ENCODE results near the gene EPPIN.

EPPIN gene

DNA sequence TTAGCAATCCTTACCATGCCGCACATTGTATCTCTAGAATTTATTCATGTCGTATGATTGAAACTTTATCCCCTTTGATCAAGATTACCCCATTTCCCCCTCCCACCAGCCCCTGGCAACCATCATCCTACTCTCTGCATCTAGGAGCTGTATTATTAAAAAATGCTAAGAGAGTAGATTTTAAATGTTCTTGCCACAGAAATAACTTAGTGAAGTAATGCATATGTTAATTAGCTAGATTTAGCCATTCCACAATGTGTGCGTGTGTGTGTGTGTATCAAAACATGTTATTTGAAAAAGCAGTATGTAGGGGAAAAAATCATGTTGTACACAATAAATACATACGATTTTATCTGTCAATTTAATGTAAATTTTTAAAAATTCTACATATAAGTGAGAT lies 19.9 kb downstream of the EPPIN start:
- DNase-seq: no peak

DNA sequence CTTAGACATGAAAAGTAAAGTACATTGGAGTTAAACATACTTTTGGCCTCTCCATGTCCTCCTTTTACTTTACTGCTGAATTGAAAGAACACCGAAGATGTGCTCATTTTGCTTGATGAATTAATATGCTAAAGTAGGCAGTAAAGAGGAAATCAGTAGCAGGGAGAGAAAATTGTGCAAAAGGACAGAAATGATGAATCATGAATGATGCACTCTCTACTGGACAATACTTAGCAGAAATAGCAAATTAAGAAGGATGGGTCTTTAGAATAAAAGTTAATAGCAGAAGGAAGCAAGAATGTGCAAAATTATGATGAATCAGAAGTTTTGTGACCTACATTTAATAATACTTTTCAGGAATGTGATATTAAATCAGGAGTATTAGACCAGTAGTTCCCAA lies 23.4 kb downstream of the EPPIN start:
- DNase-seq: no peak

DNA sequence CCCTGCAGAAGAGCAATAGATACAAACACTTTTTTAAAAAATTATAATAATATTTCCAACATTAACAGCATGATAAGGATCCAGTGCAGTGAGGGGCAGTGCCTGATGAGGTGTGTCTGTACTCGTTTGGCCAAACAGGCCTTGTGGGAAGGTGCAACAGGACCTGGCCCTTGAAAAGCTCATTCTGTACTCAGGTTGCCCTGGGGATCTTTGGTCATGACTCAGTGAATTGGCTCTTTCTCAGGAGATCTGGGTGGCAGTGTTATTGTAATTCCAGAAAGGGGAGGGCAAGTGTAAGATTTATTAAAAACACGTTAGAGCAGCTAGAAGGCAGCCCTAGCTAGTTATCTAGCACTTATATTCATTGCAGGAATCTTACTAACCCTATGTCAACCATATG lies 28.9 kb downstream of the EPPIN start:
- DNase-seq: no peak

DNA sequence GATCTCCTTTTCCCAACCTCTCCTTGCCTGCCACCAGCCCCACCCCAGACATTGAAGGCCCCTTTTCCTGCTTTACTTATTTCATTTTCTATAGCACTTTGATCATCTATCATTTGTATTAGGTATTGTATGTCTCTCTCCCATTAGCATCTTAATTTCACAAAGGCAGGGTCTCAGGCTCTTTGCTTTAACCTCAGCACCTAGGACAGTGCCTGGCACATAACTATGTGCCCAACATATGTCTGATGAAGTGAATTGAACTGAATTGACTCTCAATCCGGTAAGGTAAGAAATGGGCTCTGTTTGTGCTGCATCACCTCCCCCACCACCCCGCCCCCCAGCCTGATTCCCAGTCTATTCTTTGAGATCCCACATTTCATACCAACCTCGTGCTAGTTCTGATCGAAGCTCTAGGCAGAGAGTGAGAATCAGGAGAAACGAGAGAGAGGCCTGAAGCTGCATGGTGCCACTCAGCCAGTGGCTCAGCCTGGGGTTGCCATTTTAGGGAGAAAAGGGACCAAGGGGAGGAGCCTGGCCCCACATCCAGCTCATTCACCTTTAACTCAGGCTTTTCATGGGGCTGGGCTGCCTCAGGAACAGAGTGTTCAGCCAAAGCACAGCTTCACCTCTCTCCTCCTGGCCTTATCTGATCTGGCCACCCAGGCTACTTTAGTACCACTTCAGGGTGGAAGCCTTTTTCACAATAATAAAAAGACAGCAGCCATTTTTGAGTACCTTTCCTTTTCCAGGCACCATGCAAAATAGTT lies 31.9 kb downstream of the EPPIN start, which contains the start of gene SPINT3:
SPINT3 (minus strand) TSS at position 476 of the 767 bp plus-strand sequence; CDS start at position 462, 14 bp downstream.
- DNase-seq: no peak

DNA sequence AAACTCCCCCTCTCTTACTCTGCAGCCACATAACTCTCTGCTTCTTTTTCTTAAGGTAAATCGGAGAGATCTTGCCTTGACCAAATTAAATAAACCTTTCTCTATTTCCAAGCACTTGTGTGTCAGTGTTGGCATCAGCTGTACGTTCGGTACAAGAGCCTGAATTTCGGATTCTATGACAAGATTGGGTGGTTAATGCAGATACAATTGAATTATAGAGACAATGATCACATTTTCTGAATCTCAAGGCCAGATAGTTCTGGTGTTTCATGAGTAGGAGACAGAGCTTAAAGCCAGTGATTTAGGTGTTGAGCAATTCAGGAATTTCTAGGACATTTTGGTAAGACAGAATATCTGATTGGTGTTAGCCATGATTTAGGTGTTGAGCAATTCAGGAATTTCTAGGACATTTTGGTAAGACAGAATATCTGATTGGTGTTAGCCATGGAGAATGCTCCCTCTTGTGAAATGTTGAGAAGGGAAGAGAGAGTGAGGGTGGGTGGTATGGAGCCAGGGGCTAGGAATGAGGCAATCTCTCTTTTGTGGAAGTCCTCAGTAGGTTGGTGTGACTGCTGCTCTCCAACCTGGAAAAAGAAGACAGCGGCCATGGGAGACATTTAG lies 36.8 kb downstream of the EPPIN start:
- no peak for DNase-seq

GRCh38 chr20:45509091-45509490 lies 38.1 kb downstream of the EPPIN start:
- no peak for DNase-seq

DNA sequence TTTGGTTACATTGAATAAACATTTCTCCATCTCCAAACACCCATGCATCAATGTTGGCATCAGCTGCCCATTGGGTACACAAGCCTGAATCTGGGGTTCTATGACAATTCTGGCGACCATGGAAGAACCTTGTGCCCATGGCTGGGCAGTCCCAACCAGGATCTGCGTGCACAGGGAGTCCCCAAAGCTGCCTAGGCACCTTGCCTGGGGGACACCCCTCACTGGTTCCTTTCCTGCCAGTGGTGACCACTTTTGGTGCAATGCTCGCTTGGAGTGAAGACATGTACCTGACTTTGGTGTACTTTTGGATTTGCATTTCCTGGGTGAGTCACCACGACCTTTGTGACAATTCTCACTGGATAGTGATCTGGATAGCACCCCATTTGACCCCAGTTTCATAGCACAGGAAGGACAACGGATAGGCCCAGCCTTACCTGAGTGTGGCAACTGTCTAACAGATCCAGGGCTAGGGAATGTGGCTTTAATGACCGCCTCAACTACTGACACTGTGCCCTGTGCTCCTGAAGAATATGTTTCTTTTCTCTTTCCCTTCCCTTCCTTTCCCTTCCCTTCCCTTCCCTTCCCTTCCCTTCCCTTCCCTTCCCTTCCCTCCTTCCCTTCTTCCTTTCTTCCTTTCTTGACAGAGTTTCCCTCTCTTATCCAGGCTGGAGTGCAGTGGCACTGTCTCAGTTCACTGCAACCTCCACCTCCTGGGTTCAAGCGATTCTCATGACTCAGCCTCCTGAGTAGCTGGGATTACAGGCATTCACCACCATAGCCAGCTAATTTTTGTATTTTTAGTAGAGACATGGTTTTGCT lies 38.9 kb downstream of the EPPIN start:
- no peak for DNase-seq

DNA sequence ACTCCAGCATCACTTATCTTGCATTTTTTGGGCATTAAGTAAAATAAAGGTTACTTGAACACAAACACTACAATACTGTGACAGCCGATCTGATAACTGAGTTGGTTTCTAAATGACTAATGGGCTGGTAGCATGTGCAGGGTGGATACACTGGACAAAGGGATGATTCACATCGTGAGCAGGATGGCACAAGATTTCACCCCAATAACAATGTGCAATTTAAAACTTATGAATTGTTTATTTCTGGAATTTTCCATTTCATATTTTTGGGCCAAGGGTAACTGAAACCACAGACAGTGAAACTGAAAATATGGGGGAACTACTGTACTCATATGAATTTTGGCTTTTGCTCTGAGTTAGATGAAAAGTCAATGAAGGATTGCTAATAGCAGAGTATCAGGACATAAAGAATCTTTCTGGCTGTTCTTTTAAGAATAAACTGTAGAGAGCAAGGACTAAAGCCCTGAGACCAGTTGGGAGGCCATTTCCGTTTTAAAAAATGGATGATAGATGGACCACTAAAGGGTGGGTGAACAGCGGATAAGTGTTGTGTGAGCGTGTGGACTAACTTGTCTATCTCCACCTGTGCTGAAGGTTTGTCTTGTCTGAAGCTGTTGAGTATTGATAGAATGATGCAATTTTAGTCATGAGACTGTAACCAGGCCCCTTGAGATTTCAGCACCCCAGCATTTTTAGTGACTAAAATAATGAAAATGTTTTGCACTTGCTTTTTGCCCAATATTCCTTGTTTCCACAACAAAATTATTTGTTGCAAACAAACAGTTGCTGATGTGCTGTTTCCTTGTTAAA lies 40.0 kb downstream of the EPPIN start:
- DNase-seq: no peak

- DNase-seq: no peak
Observed at GRCh38 chr20:45506398-45506797, 40.8 kb downstream of the EPPIN start.

DNA sequence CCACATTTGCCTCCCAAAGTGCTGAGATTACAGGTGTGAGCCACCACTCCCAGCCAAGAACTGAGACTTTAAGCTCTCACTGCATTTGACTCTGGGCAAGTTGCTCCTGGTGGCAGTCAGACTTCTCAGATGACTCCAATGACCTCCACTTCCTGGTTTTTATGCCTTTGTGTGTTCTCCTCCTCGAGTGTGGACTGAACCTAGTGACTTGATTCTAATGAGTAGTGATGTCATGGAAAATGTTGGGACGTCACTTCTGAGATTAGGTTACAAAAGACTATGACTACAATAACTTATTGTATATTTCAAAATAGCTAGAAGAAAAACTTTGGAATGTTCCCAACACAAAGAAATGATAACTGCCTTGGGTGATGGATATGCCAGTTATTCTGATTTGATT lies 43.8 kb downstream of the EPPIN start:
- DNase-seq: no peak

- no peak for DNase-seq
Observed at GRCh38 chr20:45502561-45502960, 44.6 kb downstream of the EPPIN start.

GRCh38 chr20:45501600-45501999 lies 45.6 kb downstream of the EPPIN start:
- DNase-seq: no peak

- DNase-seq: no peak
Observed at GRCh38 chr20:45500022-45500421, 47.2 kb downstream of the EPPIN start.

DNA sequence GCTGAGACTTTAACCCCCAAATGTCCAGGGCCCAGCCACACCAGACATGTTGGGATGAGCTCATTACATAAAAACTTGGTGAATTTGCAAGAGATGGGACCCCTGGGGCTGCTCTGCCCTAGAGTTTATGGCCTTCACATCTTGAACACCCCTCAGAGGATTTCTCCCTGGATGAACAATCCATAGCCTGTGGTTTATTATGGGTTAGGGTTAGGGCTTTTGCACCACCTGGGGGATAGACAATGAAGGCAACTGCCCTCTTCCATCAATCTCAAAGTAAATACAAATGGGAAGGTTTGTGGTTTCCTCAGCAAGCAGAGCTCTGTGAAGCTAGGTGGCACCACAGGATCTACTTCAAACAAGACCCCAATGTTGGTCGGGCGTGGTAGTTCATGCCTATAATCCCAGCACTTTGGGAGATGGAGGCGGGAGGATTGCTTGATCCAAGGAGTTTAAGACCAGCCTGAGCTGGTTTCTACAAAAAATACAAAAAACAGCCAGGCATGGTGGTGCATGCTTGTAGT lies 49.2 kb downstream of the EPPIN start:
- DNase-seq: no peak

DNA sequence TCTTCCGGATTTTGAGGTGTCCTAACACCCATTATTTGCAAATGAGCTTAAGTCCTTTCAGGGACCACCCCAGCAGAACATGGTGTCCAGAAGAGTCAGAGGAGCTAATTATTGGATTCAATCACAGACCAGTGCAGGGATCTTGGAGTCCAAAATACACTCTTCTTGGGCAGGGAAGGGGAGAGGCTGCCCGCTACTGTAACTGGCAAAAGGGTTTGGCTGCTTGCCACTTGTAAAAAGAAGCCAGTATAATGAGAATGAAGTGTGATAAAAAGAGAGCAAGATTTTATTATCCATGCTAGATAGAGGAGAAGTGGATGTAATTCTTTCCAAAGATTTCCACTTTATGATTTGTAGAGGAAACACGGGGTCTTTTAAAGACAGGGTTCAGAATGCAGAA lies 51.0 kb downstream of the EPPIN start:
- DNase-seq: no peak

DNA sequence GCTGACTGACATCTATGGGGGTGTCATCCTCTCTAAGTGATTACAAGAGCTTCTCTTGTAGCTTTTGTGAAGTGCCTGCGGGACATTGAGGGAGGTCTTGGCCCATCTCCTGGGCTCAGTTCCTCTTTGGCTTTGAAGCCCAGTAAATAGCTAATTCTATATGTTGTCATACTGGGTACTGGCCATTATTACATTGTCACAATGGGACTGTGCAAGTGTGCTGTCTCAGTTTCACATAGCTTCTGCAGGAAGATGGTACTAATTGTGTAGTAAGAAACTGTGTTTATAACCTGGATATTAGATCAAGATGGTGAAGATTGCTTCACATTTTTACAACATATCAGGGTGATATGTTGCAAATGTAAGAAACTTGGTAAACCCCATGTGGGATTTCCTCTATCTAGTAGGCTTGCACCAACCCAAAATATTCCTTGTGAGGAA lies 51.7 kb downstream of the EPPIN start:
- DNase-seq: no peak
